Measurements from ENCODE around the gene RPTN.

RPTN gene

GRCh38 chr1:152112101-152112884 is 46.7 kb downstream of the RPTN start:
- DNase-seq (ENCODE audit: low read depth in 2 of 2, low spot score in 1 of 2) = no peak

- DNase-seq (ENCODE audit: low read depth in 2 of 2, low spot score in 1 of 2) = no peak
These were observed 47.5 kb downstream of the RPTN start for GRCh38 chr1:152111515-152111968.

- DNase-seq (ENCODE audit: low read depth in 2 of 2, low spot score in 1 of 2) = no peak
These were observed 48.0 kb downstream of the RPTN start for GRCh38 chr1:152110860-152111514.

- no peak for DNase-seq (ENCODE audit: low read depth in 2 of 2, low spot score in 1 of 2)
These were observed 48.6 kb downstream of the RPTN start for GRCh38 chr1:152110365-152110859.

- no peak for DNase-seq (ENCODE audit: low read depth in 2 of 2, low spot score in 1 of 2)
These were observed 49.1 kb downstream of the RPTN start for GRCh38 chr1:152109998-152110294.

GRCh38 chr1:152109231-152109997 is 49.6 kb downstream of the RPTN start:
- no peak for DNase-seq (ENCODE audit: low read depth in 2 of 2, low spot score in 1 of 2)

GRCh38 chr1:152108882-152109222 is 50.2 kb downstream of the RPTN start:
- no peak for DNase-seq (ENCODE audit: low read depth in 2 of 2, low spot score in 1 of 2)

- no peak for DNase-seq (ENCODE audit: low read depth in 2 of 2, low spot score in 1 of 2)
These were observed 50.8 kb downstream of the RPTN start for GRCh38 chr1:152107984-152108881.

GRCh38 chr1:152107031-152107983 is 51.7 kb downstream of the RPTN start:
- no peak for DNase-seq (ENCODE audit: low read depth in 2 of 2, low spot score in 1 of 2)

GRCh38 chr1:152104854-152105253 is 54.2 kb downstream of the RPTN start:
- DNase-seq (ENCODE audit: low read depth in 2 of 2, low spot score in 1 of 2) = no peak

All from stimulated activated CD8-positive, alpha-beta memory T cell treated with anti-CD3 and anti-CD28 coated beads, Interleukin-4, amount 100 ng/mL, for 1 hour (primary cell).